B cell (primary cell): ENCODE measurements around the gene TRABD2B. TPM values are rescaled to one million over a fixed set of nuclear protein-coding genes. Genes with fewer than 3 reads are reported as not detected.

Experiments used
- ATAC-seq: fragments of 200-7000 bp; cut with Tn5 transposase; one replicate; pipeline ENCODE4 v1.10.0; 2021; ENCODE audit warnings: low read depth, mild to moderate bottlenecking, moderate number of reproducible peaks, moderate library complexity
- CTCF ChIA-PET: fragments of 350-600 bp; sonication (Branson Sonifier 250); formaldehyde crosslinking; loops from one replicate; lab custom pipeline; 2021; ENCODE audit warnings: antibody characterized with exemption, inconsistent platforms; lab: Charles Lee
- POLR2A ChIA-PET: fragments of 350-600 bp; sonication (Branson Sonifier 250); formaldehyde crosslinking; loops from one replicate; lab custom pipeline; 2021; ENCODE audit warnings: antibody characterized with exemption; lab: Charles Lee
- DNase-seq: peaks from one replicate; pipeline ENCODE4 v3.0.0; 2013
- H2AFZ ChIP-seq: 2 replicates; pipeline ENCODE4 v1.6.1; 2012; ENCODE audit warnings: mild to moderate bottlenecking, low read depth, low read length; ENCODE audit not compliant: insufficient read depth, poor library complexity, severe bottlenecking
- H3K27ac ChIP-seq, 2 donors: 1 replicate in 1 of 2; 2 replicates in 1 of 2; pipeline ENCODE4 v1.5.1; 2012 to 2013; ENCODE audit warnings: low read length in 2 of 2, mild to moderate bottlenecking in 2 of 2, moderate library complexity in 1 of 2
- H3K27me3 ChIP-seq, 4 experiments: fragments of 200-600 bp in 1 of 4; sonication (generic) in 1 of 4; replicated peaks in 1 of 4; 1 replicate in 2 of 4; 2 replicates in 2 of 4; pipeline versions ENCODE4 v1.6.1 to v1.7.0; 2013 to 2016; ENCODE audit warnings: low read length in 3 of 4, mild to moderate bottlenecking in 2 of 4, mixed read lengths in 1 of 4, moderate library complexity in 1 of 4; ENCODE audit not compliant: insufficient read depth in 4 of 4, control insufficient read depth in 3 of 4; ENCODE audit errors: control extremely low read depth in 1 of 4
- H3K36me3 ChIP-seq, 2 experiments: replicated peaks in 1 of 2; 1 replicate in 1 of 2; 2 replicates in 1 of 2; pipeline versions ENCODE4 v1.6.1 to v1.7.1; 2013; ENCODE audit warnings: low read length in 1 of 2; ENCODE audit not compliant: insufficient read depth in 2 of 2, control insufficient read depth in 1 of 2; ENCODE audit errors: control extremely low read depth in 1 of 2, extremely low read depth in 1 of 2
- H3K4me1 ChIP-seq, 2 donors: fragments of 200-600 bp in 1 of 2; sonication (generic) in 1 of 2; 1 replicate in 1 of 2; 2 replicates in 1 of 2; pipeline versions ENCODE4 v1.5.1 to v1.6.1; 2013 to 2017; ENCODE audit warnings: low read length in 2 of 2; ENCODE audit not compliant: control insufficient read depth in 2 of 2, insufficient read depth in 2 of 2
- H3K4me2 ChIP-seq: replicated peaks from 2 replicates; pipeline ENCODE3; 2012; ENCODE audit warnings: mild to moderate bottlenecking, low read depth, low read length; ENCODE audit not compliant: poor library complexity, severe bottlenecking
- H3K4me3 ChIP-seq, 5 experiments: fragments of 200-600 bp in 1 of 5; sonication (generic) in 1 of 5; 1 replicate in 3 of 5; 2 replicates in 2 of 5; pipeline versions ENCODE4 v1.5.1 to v1.7.0; 2011 to 2016; ENCODE audit warnings: low read length in 4 of 5, mild to moderate bottlenecking in 4 of 5, low read depth in 2 of 5, control low read depth in 1 of 5, moderate library complexity in 1 of 5; ENCODE audit not compliant: insufficient read depth in 1 of 5; ENCODE audit errors: control extremely low read depth in 1 of 5, extremely low read depth in 1 of 5
- H3K79me2 ChIP-seq: fragments of 200-600 bp; sonication (generic); one replicate; pipeline ENCODE4 v1.6.0; 2016; ENCODE audit warnings: low read length; ENCODE audit not compliant: control insufficient read depth, insufficient read depth
- H3K9ac ChIP-seq: fragments of 200-600 bp; sonication (generic); 2 replicates; pipeline ENCODE4 v1.6.1; 2017; ENCODE audit warnings: mild to moderate bottlenecking, low read length, moderate library complexity
- H3K9me3 ChIP-seq, 3 donors: one replicate each; pipeline versions ENCODE4 v1.6.1 to v1.7.1; 2013; ENCODE audit warnings: low read length in 2 of 3; ENCODE audit not compliant: control insufficient read depth in 2 of 3, insufficient read depth in 1 of 3; ENCODE audit errors: control extremely low read depth in 1 of 3
- H4K20me1 ChIP-seq: 2 replicates; pipeline ENCODE4 v1.6.0; 2012; ENCODE audit warnings: mild to moderate bottlenecking, low read length; ENCODE audit not compliant: insufficient read depth, control insufficient read depth, poor library complexity, severe bottlenecking
- H3K27ac Mint-ChIP-seq: one replicate; pipeline ENCODE4 v1.8.0; 2021; ENCODE audit warnings: mixed read lengths
- H3K27me3 Mint-ChIP-seq: one replicate; pipeline ENCODE4 v1.8.0; 2021; ENCODE audit warnings: mixed read lengths
- H3K4me1 Mint-ChIP-seq: one replicate; pipeline ENCODE4 v1.8.0; 2021; ENCODE audit warnings: mixed read lengths
- H3K4me3 Mint-ChIP-seq: one replicate; pipeline ENCODE4 v1.8.0; 2021; ENCODE audit warnings: mixed read lengths
- H3K9me3 Mint-ChIP-seq: one replicate; pipeline ENCODE4 v1.8.0; 2022; ENCODE audit warnings: mixed read lengths; ENCODE audit not compliant: insufficient read depth
- CTCF ChIP-seq: fragments of 200-600 bp; IDR thresholded peaks from one replicate; pipeline ENCODE4 v1.8.0; 2022; ENCODE audit warnings: antibody characterized with exemption, mild to moderate bottlenecking
- EZH2 ChIP-seq: IDR thresholded peaks from 2 replicates; pipeline ENCODE4 v1.6.1; 2012; ENCODE audit warnings: borderline replicate concordance, low read depth, mild to moderate bottlenecking, moderate library complexity, low read length; ENCODE audit not compliant: insufficient read depth, poor library complexity, severe bottlenecking
- whole genome bisulfite sequencing: methylation state at CpG from one replicate; pipeline ENCODE4 v1.1.5; 2013; ENCODE audit warnings: missing lambda C conversion rate; ENCODE audit not compliant: insufficient coverage; 5-methylcytosine and 5-hydroxymethylcytosine counted together
- intact Hi-C: fragments of 100-400 bp; cut with micrococcal nuclease; formaldehyde crosslinking; loops from one replicate; pipeline ENCODE4 v1.10.0; 2022
- polyA plus RNA-seq: library from polyadenylated mRNA; depleted of rRNA; stranded (reverse); fragments of >200 nt; gene quantifications from 2 replicates; pipeline ENCODE4 v1.2.3, GENCODE V29; 2012
- total RNA-seq, 2 donors: library from RNA; stranded (reverse); fragments of 120-200 nt in 1 of 2; gene quantifications; 1 replicate in 1 of 2; 2 replicates in 1 of 2; pipeline versions ENCODE4 v1.2.3 to v1.2.4, GENCODE V29; 2013 to 2022

The TRABD2B gene
- total and polyA plus RNA-seq, 2 donors (not counting 1 experiment from before 2014, with no cell fraction given) = not detected

DNA sequence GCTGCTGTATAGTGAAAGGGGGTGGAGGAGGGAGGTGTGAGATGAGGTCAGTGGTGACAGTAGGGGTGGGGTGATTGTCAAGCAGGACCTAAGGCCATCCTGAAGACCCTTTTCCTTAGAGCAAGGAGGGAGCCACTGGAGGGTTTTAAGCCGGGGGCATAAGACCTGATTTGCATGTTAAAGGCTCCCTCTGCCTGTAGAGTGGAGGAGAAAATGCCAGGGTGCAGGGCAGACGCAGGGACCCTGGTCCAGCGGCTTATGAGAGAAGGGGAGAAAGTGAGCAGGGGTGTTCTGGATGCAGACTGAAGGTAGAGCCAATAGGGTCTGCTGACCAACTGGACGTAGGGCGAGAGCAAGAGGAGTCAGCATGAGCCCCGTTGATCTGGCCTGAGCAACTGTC lies 154.1 kb downstream of the TRABD2B start:
- DNase-seq (no peak), ATAC-seq (no peak)
- Histone ChIP-seq H3K27ac (no peak overlapping the region), H2AFZ (no peak overlapping the region), H3K4me2 (no peak overlapping the region), H4K20me1 (no peaks in the 10 kb centered on the region), H3K27me3 (no peaks in the 10 kb centered on the region), H3K4me3 (no peak overlapping the region), H3K9me3 (no peaks in the 10 kb centered on the region), H3K9ac (no peak overlapping the region), H3K79me2 (no peaks in the 10 kb centered on the region), H3K36me3 (no peaks in the 10 kb centered on the region), H3K4me1 (no peaks in the 10 kb centered on the region)
- WGBS = 86% methylated on average over 6 of the region's 6 CpGs
- intact Hi-C loops = no loop called here
- Mint-ChIP-seq H3K27ac (no peak overlapping the region), H3K4me1 (no peaks in the 10 kb centered on the region), H3K9me3 (no peaks in the 10 kb centered on the region), H3K27me3 (peaks cover 14% of the 10 kb centered on the region), H3K4me3 (no peak overlapping the region)
- ChIA-PET CTCF (no interaction called here), POLR2A (no interaction called here)
- TF ChIP-seq EZH2 (no peak), CTCF (no peak)

- H2AFZ ChIP-seq = no peak overlapping the region
- no peaks in the 10 kb centered on the region for H3K4me1 ChIP-seq
- H3K36me3 ChIP-seq = no peaks in the 10 kb centered on the region
- intact Hi-C loops = no loop called here
- POLR2A ChIA-PET = no interaction called here
- H3K4me2 ChIP-seq = no peak overlapping the region
- H3K27ac Mint-ChIP-seq = no peak overlapping the region
- H3K79me2 ChIP-seq = no peaks in the 10 kb centered on the region
- WGBS = 43% methylated on average over 3 of the region's 5 CpGs
- H4K20me1 ChIP-seq = no peaks in the 10 kb centered on the region
- DNase-seq = no peak
- no peaks in the 10 kb centered on the region for H3K27me3 ChIP-seq
- no peak overlapping the region for H3K4me3 Mint-ChIP-seq
- ATAC-seq = no peak
- H3K9ac ChIP-seq = no peak overlapping the region
- no peaks in the 10 kb centered on the region for H3K4me1 Mint-ChIP-seq
- H3K27me3 Mint-ChIP-seq = peaks cover 14% of the 10 kb centered on the region
- H3K27ac ChIP-seq = no peak overlapping the region
- no peak overlapping the region for H3K4me3 ChIP-seq
- H3K9me3 ChIP-seq = peaks cover 0 to 1% (median 0%) of the 10 kb centered on the region in 3 donors
- no peak for TF ChIP-seq EZH2
- no peak for TF ChIP-seq CTCF
- CTCF ChIA-PET = no interaction called here
- no peaks in the 10 kb centered on the region for H3K9me3 Mint-ChIP-seq
Measured at GRCh38 chr1:47842228-47842919, 154.8 kb downstream of the TRABD2B start.
